HepG2 (cell line): ENCODE results near the gene COL9A3. TPM values are rescaled to one million over a fixed set of nuclear protein-coding genes. Genes with fewer than 3 reads are reported as not detected.

Experiments used
- ATAC-seq: fragments of 200-7000 bp; cut with Tn5 transposase; 3 replicates; pipeline ENCODE4 v1.9.1; 2020; ENCODE audit warnings: mild to moderate bottlenecking, moderate library complexity
- BruUV-seq: library from RNA; stranded (reverse); fragments of 400-500 nt; replicated peaks from 2 replicates; lab custom pipeline; 2021; lab: Mats Ljungman, UMichigan
- CTCF ChIA-PET: fragments of 300-600 bp; formaldehyde crosslinking; extraction: SDS; loops from one replicate; lab custom pipeline; 2021; ENCODE audit warnings: low total read pairs, inconsistent platforms, low intra/inter-chr PET ratio; lab: Yijun Ruan, JAX
- POLR2A ChIA-PET: fragments of 350-600 bp; sonication (Branson Sonifier 250); formaldehyde crosslinking; loops from one replicate; lab custom pipeline; 2020; ENCODE audit warnings: antibody characterized with exemption, inconsistent platforms; lab: Yijun Ruan, JAX
- DNase-seq: peaks from one replicate; pipeline ENCODE4 v3.0.0-alpha.2; 2015; ENCODE audit warnings: low spot score
- FAIRE-seq: peaks from 3 replicates; lab custom pipeline; 2011; peaks lifted over from hg19 to GRCh38; lab: Jason Lieb, UNC
- H2AFZ ChIP-seq: one replicate; pipeline ENCODE4 v1.6.1; 2011; ENCODE audit warnings: low read length, inconsistent platforms
- H3K27ac ChIP-seq: fragments of 300-600 bp; 3 replicates; pipeline ENCODE4 v1.8.0; 2011; ENCODE audit warnings: mixed run types, mild to moderate bottlenecking, mixed read lengths, low read length, inconsistent platforms; ENCODE audit not compliant: insufficient read depth; ENCODE audit errors: extremely low read length
- H3K27me3 ChIP-seq, 2 experiments: fragments of 200-600 bp in 1 of 2; 2 replicates in 1 of 2; 3 replicates in 1 of 2; pipeline versions ENCODE4 v1.6.0 to v1.8.0; 2011; ENCODE audit warnings: low read length in 2 of 2, mild to moderate bottlenecking in 2 of 2, moderate library complexity in 2 of 2, inconsistent platforms in 1 of 2; ENCODE audit not compliant: insufficient read depth in 2 of 2, control insufficient read depth in 1 of 2
- H3K36me3 ChIP-seq, 2 experiments: fragments of 200-600 bp in 1 of 2; replicated peaks in 1 of 2; 2 replicates in 1 of 2; 3 replicates in 1 of 2; pipeline versions ENCODE4 v1.5.1 to v1.8.0; 2011; ENCODE audit warnings: low read length in 2 of 2, inconsistent platforms in 1 of 2; ENCODE audit not compliant: insufficient read depth in 2 of 2, control insufficient read depth in 1 of 2
- H3K4me1 ChIP-seq: 2 replicates; pipeline ENCODE4 v1.5.1; 2012; ENCODE audit warnings: low read length, inconsistent platforms; ENCODE audit not compliant: insufficient read depth
- H3K4me2 ChIP-seq: 2 replicates; pipeline ENCODE4 v1.6.0; 2011; ENCODE audit warnings: low read depth, low read length, inconsistent platforms
- H3K4me3 ChIP-seq, 3 experiments: fragments of 200-600 bp in 1 of 3; sonication (generic), shearing (Covaris generic) in 1 of 3; replicated peaks in 1 of 3; 2 replicates each; pipeline ENCODE4 v1.5.1; 2011 to 2016; ENCODE audit warnings: low read length in 3 of 3, inconsistent platforms in 2 of 3, low read depth in 2 of 3, mild to moderate bottlenecking in 2 of 3, control low read depth in 1 of 3, mixed read lengths in 1 of 3; ENCODE audit not compliant: insufficient read depth in 1 of 3
- H3K79me2 ChIP-seq: one replicate; pipeline ENCODE4 v1.6.1; 2011; ENCODE audit warnings: low read length, inconsistent platforms; ENCODE audit not compliant: insufficient read depth
- H3K9ac ChIP-seq: 2 replicates; pipeline ENCODE4 v1.6.0; 2011; ENCODE audit warnings: mild to moderate bottlenecking, low read depth, low read length, inconsistent platforms; ENCODE audit not compliant: insufficient read depth
- H3K9me3 ChIP-seq: 2 replicates; pipeline ENCODE4 v1.5.1; 2012; ENCODE audit warnings: mild to moderate bottlenecking, low read length
- H4K20me1 ChIP-seq: 2 replicates; pipeline ENCODE4 v1.6.0; 2011; ENCODE audit warnings: inconsistent platforms, mild to moderate bottlenecking, low read length, moderate library complexity; ENCODE audit not compliant: insufficient read depth
- AGO2 ChIP-seq: fragments of 200-400 bp; formaldehyde crosslinking; optimal IDR thresholded peaks from 2 replicates; pipeline ENCODE3; 2017; ENCODE audit warnings: mild to moderate bottlenecking, low read depth, low read length, moderate library complexity
- ARID2 ChIP-seq: sonication (generic); formaldehyde crosslinking; IDR thresholded peaks from 2 replicates; pipeline ENCODE4 v1.8.1; 2022; ENCODE audit warnings: mild to moderate bottlenecking, missing genetic modification reagents, borderline replicate concordance
- CREB3 ChIP-seq: sonication (generic); formaldehyde crosslinking; IDR thresholded peaks from 2 replicates; pipeline ENCODE4 v1.5.0; 2020; ENCODE audit warnings: missing genetic modification reagents
- HMGA1 ChIP-seq: sonication (generic); formaldehyde crosslinking; conservative IDR thresholded peaks from 2 replicates; pipeline ENCODE4 v1.4.0; 2020; ENCODE audit warnings: missing genetic modification reagents
- HNRNPL ChIP-seq: fragments of 200-400 bp; formaldehyde crosslinking; IDR thresholded peaks from 2 replicates; pipeline ENCODE4 v1.6.1; 2017; ENCODE audit warnings: mild to moderate bottlenecking, low read depth, low read length
- KLF12 ChIP-seq: sonication (generic); formaldehyde crosslinking; IDR thresholded peaks from 2 replicates; pipeline ENCODE4 v1.4.0; 2020; ENCODE audit warnings: missing genetic modification reagents, borderline replicate concordance
- MAX ChIP-seq: IDR thresholded peaks from 2 replicates; pipeline ENCODE4 v1.6.1; 2012; ENCODE audit warnings: inconsistent platforms
- PATZ1 ChIP-seq: sonication (generic); formaldehyde crosslinking; IDR thresholded peaks from 2 replicates; pipeline ENCODE4 v1.4.0; 2020; ENCODE audit warnings: missing genetic modification reagents
- PHF5A ChIP-seq: IDR thresholded peaks from one replicate; pipeline ENCODE4 v1.6.1; 2018; ENCODE audit warnings: low read depth, missing genetic modification reagents; ENCODE audit not compliant: unreplicated experiment
- ZNF33A ChIP-seq: sonication (generic); formaldehyde crosslinking; IDR thresholded peaks from 2 replicates; pipeline ENCODE4 v1.5.1; 2020; ENCODE audit warnings: missing genetic modification reagents, mild to moderate bottlenecking, moderate library complexity, borderline replicate concordance
- ZNF550 ChIP-seq: sonication (generic); formaldehyde crosslinking; IDR thresholded peaks from 2 replicates; pipeline ENCODE4 v1.4.0; 2020; ENCODE audit warnings: mild to moderate bottlenecking, missing genetic modification reagents, borderline replicate concordance
- whole genome bisulfite sequencing: methylation state at CpG from one replicate; pipeline ENCODE4 v1.1.6; 2017; ENCODE audit warnings: low lambda C conversion rate; 5-methylcytosine and 5-hydroxymethylcytosine counted together
- in situ Hi-C: cut with HindIII; loops from 2 replicates; pipeline ENCODE4 v1.10.0; 2017; ENCODE audit warnings: low pct_unique_long_range_greater_than_20kb; ENCODE audit not compliant: extremely low pct_ligation_motif_present
- intact Hi-C: fragments of 100-400 bp; cut with micrococcal nuclease; formaldehyde crosslinking; loops from one replicate; pipeline ENCODE4 v1.10.0; 2022; ENCODE audit not compliant: unreplicated experiment
- polyA plus RNA-seq, 8 experiments: library from polyadenylated mRNA; depleted of rRNA in 3 of 8; stranded (reverse) in 7 of 8; unstranded in 1 of 8; fragments of >200 nt; fragmentation: Illumina TruSeq in 4 of 8; extraction: Trizol in 4 of 8; gene quantifications; 2 replicates each; pipeline versions ENCODE4 v1.2.1 to v1.2.3, GENCODE V29; 2011 to 2016; ENCODE audit warnings: low read depth in 4 of 8, missing spikeins in 1 of 8, mixed read lengths in 1 of 8; ENCODE audit not compliant: insufficient read depth in 1 of 8
- total RNA-seq, 5 experiments: library from RNA; depleted of rRNA; stranded (reverse); fragments of >200 nt; fragmentation: Illumina TruSeq; extraction: Trizol; gene quantifications; 2 replicates each; pipeline ENCODE4 v1.2.3, GENCODE V29; 2016; ENCODE audit warnings: low read depth in 1 of 5

The COL9A3 gene
- total and polyA plus RNA-seq, 2 of the 13 experiments (the other 11 are each of a cell fraction or from before 2014, with no cell fraction given): 155 to 204 TPM

- Histone ChIP-seq H4K20me1 (no peaks in the 10 kb centered on the region), H2AFZ (no peak overlapping the region), H3K9ac (no peak overlapping the region), H3K4me2 (no peak overlapping the region), H3K27me3 (no peaks in the 10 kb centered on the region; a peak in 1 of 5 replicates), H3K4me3 (no peak overlapping the region), H3K4me1 (peaks cover 33% of the 10 kb centered on the region), H3K36me3 (peaks cover 3 to 10% of the 10 kb centered on the region in 2 experiments; a peak in 1 of 5 replicates), H3K79me2 (no peaks in the 10 kb centered on the region), H3K27ac (no peak overlapping the region), H3K9me3 (no peaks in the 10 kb centered on the region)
- in situ Hi-C loops: no loop called here
- intact Hi-C loops: no loop called here
- ChIA-PET CTCF (no interaction called here), POLR2A (no interaction called here)
- FAIRE-seq: no peak
- no TSS peak for BruUV-seq
- DNase-seq: no peak
- 96% methylated on average over 33 of the region's 37 CpGs for WGBS
- no peak for ATAC-seq
- TF ChIP-seq ARID2 (CRISPR knock-in tag) (no peak), PATZ1 (no peak)
Observed at GRCh38 chr20:62880147-62880934, 63.5 kb downstream of the COL9A3 start.

GRCh38 chr20:62880935-62881661 lies 64.2 kb downstream of the COL9A3 start:
- Histone ChIP-seq H3K79me2 (no peaks in the 10 kb centered on the region), H2AFZ (no peak overlapping the region), H4K20me1 (no peaks in the 10 kb centered on the region), H3K9ac (no peak overlapping the region), H3K4me2 (no peak overlapping the region), H3K27ac (no peak overlapping the region), H3K27me3 (no peaks in the 10 kb centered on the region; a peak in 1 of 5 replicates), H3K36me3 (peaks cover 3 to 10% of the 10 kb centered on the region in 2 experiments; a peak in 1 of 5 replicates), H3K9me3 (no peaks in the 10 kb centered on the region), H3K4me3 (no peak overlapping the region), H3K4me1 (peaks cover 26% of the 10 kb centered on the region)
- intact Hi-C loops: no loop called here
- CTCF ChIA-PET: no interaction called here
- POLR2A ChIA-PET: no interaction called here
- ATAC-seq: no peak
- 96% methylated on average over 40 of the region's 45 CpGs for WGBS
- in situ Hi-C loops: no loop called here
- TF ChIP-seq HMGA1 (no peak), HNRNPL (0 out of 2 replicates have a peak, but pooled peaks have one; percentile 15), ZNF550 (CRISPR knock-in tag) (no peak), ZNF33A (CRISPR knock-in tag) (no peak), AGO2 (peak; percentile 72), CREB3 (CRISPR knock-in tag) (no peak), KLF12 (CRISPR knock-in tag) (no peak), PHF5A (CRISPR knock-in tag) (no peak), MAX (no peak)
- DNase-seq: no peak
- no TSS peak for BruUV-seq
- FAIRE-seq: no peak
